Measurements from ENCODE around the gene RAB7B.

DNA sequence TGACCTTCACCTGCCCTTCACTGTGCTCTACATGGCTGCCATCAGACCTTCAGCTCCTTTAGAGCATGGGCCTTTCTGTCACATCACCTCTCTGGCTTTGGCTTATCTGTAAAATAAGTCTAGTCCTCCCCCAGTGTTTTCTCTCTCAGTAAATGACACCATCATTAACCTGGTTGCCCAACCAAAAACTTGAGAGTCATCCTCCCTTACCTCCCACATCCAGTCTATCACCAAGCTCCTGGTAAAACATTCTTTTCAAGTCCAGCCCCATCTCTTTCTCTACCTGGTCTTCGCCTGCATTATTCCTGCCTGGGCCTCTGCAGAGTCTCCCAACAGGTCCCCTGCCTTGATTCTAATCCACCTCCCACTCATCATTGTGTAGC is 73.0 kb downstream of the RAB7B start:
- TF ChIP-seq, protein P1, sequence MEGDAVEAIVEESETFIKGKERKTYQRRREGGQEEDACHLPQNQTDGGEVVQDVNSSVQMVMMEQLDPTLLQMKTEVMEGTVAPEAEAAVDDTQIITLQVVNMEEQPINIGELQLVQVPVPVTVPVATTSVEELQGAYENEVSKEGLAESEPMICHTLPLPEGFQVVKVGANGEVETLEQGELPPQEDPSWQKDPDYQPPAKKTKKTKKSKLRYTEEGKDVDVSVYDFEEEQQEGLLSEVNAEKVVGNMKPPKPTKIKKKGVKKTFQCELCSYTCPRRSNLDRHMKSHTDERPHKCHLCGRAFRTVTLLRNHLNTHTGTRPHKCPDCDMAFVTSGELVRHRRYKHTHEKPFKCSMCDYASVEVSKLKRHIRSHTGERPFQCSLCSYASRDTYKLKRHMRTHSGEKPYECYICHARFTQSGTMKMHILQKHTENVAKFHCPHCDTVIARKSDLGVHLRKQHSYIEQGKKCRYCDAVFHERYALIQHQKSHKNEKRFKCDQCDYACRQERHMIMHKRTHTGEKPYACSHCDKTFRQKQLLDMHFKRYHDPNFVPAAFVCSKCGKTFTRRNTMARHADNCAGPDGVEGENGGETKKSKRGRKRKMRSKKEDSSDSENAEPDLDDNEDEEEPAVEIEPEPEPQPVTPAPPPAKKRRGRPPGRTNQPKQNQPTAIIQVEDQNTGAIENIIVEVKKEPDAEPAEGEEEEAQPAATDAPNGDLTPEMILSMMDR (IDR thresholded peaks at IDR 0.05), result no peak
- TF ChIP-seq EZH2 (IDR thresholded peaks at IDR 0.05), result no peak

All from neural progenitor cell (in vitro differentiated cells).